Calu3 (cell line): ENCODE data around the gene HBP1. TPM values are rescaled to one million over a fixed set of nuclear protein-coding genes. Genes with fewer than 3 reads are reported as not detected.

Source experiments
- BruUV-seq: library from RNA; stranded (reverse); fragments of 400-500 nt; replicated peaks from 2 replicates; lab custom pipeline; 2021; lab: Mats Ljungman, UMichigan
- CTCF ChIA-PET: fragments of 300-600 bp; sonication (Branson Sonifier 250); formaldehyde crosslinking; loops from one replicate; lab custom pipeline; 2022; ENCODE audit warnings: antibody characterized with exemption; lab: Charles Lee
- DNase-seq: peaks from one replicate; pipeline ENCODE4 v3.0.0; 2022
- H3K27ac Mint-ChIP-seq: one replicate; pipeline ENCODE4 v1.8.0; 2022; ENCODE audit warnings: mixed read lengths; ENCODE audit not compliant: unreplicated experiment
- H3K27me3 Mint-ChIP-seq: one replicate; pipeline ENCODE4 v1.8.0; 2022; ENCODE audit warnings: mixed read lengths; ENCODE audit not compliant: unreplicated experiment
- H3K36me3 Mint-ChIP-seq: one replicate; pipeline ENCODE4 v1.8.0; 2022; ENCODE audit warnings: mild to moderate bottlenecking, moderate library complexity, mixed read lengths; ENCODE audit not compliant: insufficient read depth, unreplicated experiment
- H3K4me1 Mint-ChIP-seq: one replicate; pipeline ENCODE4 v1.8.0; 2022; ENCODE audit warnings: mild to moderate bottlenecking, low read depth, mixed read lengths; ENCODE audit not compliant: unreplicated experiment
- H3K4me3 Mint-ChIP-seq: one replicate; pipeline ENCODE4 v1.8.0; 2022; ENCODE audit warnings: mild to moderate bottlenecking, low read depth, moderate library complexity, mixed read lengths; ENCODE audit not compliant: unreplicated experiment
- H3K9me3 Mint-ChIP-seq: one replicate; pipeline ENCODE4 v1.8.0; 2022; ENCODE audit warnings: low read depth, mixed read lengths; ENCODE audit not compliant: unreplicated experiment
- intact Hi-C: fragments of 100-400 bp; cut with micrococcal nuclease; formaldehyde crosslinking; loops from one replicate; pipeline ENCODE4 v1.10.0; 2022; ENCODE audit not compliant: unreplicated experiment
- total RNA-seq: library from RNA; stranded (reverse); gene quantifications from 2 replicates; pipeline ENCODE4 v1.2.3, GENCODE V29; 2022
- TF ChIP-seq, protein P1 (sequence below): fragments of 200-600 bp; IDR thresholded peaks from one replicate; pipeline ENCODE4 v1.8.0; 2022; ENCODE audit warnings: antibody characterized with exemption; ENCODE audit not compliant: unreplicated experiment

The HBP1 gene
- total RNA-seq, 1 experiment from 2014 or later = 32.0 TPM

- no peak for DNase-seq
- Mint-ChIP-seq H3K9me3 (no peaks in the 10 kb centered on the region), H3K36me3 (no peaks in the 10 kb centered on the region), H3K27me3 (no peaks in the 10 kb centered on the region), H3K4me3 (no peak overlapping the region), H3K27ac (no peak overlapping the region), H3K4me1 (no peaks in the 10 kb centered on the region)
- TF ChIP-seq, protein P1, sequence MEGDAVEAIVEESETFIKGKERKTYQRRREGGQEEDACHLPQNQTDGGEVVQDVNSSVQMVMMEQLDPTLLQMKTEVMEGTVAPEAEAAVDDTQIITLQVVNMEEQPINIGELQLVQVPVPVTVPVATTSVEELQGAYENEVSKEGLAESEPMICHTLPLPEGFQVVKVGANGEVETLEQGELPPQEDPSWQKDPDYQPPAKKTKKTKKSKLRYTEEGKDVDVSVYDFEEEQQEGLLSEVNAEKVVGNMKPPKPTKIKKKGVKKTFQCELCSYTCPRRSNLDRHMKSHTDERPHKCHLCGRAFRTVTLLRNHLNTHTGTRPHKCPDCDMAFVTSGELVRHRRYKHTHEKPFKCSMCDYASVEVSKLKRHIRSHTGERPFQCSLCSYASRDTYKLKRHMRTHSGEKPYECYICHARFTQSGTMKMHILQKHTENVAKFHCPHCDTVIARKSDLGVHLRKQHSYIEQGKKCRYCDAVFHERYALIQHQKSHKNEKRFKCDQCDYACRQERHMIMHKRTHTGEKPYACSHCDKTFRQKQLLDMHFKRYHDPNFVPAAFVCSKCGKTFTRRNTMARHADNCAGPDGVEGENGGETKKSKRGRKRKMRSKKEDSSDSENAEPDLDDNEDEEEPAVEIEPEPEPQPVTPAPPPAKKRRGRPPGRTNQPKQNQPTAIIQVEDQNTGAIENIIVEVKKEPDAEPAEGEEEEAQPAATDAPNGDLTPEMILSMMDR = no peak
- CTCF ChIA-PET = no interaction called here
- BruUV-seq = no TSS peak
- intact Hi-C loops = no loop called here
Measured at GRCh38 chr7:107228291-107228690, 59.5 kb downstream of the HBP1 start.

DNA sequence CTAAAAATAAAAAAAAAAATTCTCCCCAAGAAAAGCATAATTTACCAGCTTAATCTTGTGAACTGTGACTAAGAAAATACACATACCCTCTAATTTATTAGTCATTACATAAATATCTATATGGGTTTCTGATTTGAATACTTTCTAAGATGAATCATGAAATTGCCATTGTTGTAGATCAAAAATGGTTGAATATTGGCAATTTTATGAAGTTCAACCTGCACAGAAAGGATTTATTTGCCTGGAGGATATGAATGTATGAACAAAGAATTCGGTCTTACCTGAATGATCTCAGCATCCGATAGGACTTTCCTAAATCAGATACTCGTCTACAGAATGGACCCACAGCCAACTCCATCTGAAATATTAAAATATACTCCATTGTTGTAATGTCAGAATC lies 61.5 kb downstream of the HBP1 start:
- DNase-seq = no peak
- Mint-ChIP-seq H3K36me3 (no peaks in the 10 kb centered on the region), H3K4me3 (no peak overlapping the region), H3K27ac (no peak overlapping the region), H3K27me3 (no peaks in the 10 kb centered on the region), H3K4me1 (peaks cover 8% of the 10 kb centered on the region), H3K9me3 (no peaks in the 10 kb centered on the region)
- no TSS peak for BruUV-seq
- TF ChIP-seq, protein P1 = no peak
- CTCF ChIA-PET = interaction anchor here (0.7 kb wide), 1 partner anchor 25 kb away, joined by 3 read pairs; no protein-coding TSS in a partner anchor
- intact Hi-C loops = no loop called here

DNA sequence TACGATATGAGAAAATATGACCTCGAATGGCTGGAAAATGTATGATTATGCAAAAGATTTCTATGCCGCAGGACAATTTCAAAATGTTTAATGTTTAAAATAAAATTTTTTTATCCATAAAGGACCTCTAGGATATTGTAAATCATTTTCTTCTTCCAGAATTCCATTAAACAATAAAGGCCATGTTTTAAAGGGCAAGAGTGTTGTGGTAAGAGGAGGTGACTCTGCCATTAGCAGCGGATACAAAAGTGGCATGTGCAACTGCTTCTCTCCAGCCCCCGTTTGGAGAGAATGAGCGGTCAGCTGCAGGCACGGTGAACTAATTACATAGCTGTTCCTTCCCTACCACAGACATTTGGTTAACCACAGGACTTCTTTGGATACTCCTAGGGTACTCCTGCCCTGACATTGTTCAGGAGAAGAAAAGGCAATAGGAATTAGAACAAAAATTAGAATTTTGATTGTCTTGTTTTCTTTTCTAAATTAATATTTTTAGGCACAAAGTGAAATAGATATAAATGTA lies 63.8 kb downstream of the HBP1 start:
- no peaks in the 10 kb centered on the region for H3K36me3 Mint-ChIP-seq
- TF ChIP-seq, protein P1 = no peak
- no TSS peak for BruUV-seq
- DNase-seq = no peak
- peaks cover 8% of the 10 kb centered on the region for H3K4me1 Mint-ChIP-seq
- CTCF ChIA-PET = no interaction called here
- no peaks in the 10 kb centered on the region for H3K9me3 Mint-ChIP-seq
- no peak overlapping the region for H3K4me3 Mint-ChIP-seq
- H3K27me3 Mint-ChIP-seq = no peaks in the 10 kb centered on the region
- intact Hi-C loops = no loop called here
- H3K27ac Mint-ChIP-seq = no peak overlapping the region

- intact Hi-C loops = no loop called here
- CTCF ChIA-PET = no interaction called here
- no TSS peak for BruUV-seq
- no peaks in the 10 kb centered on the region for H3K9me3 Mint-ChIP-seq
- H3K4me3 Mint-ChIP-seq = no peak overlapping the region
- no peaks in the 10 kb centered on the region for H3K36me3 Mint-ChIP-seq
- no peaks in the 10 kb centered on the region for H3K27me3 Mint-ChIP-seq
- TF ChIP-seq, protein P1 = no peak
- peaks cover 8% of the 10 kb centered on the region for H3K4me1 Mint-ChIP-seq
- H3K27ac Mint-ChIP-seq = no peak overlapping the region
- DNase-seq = no peak
Measured at GRCh38 chr7:107233174-107233573, 64.4 kb downstream of the HBP1 start.
